ENCODE results near the gene PCED1A. TPM values are rescaled to one million over a fixed set of nuclear protein-coding genes. Genes with fewer than 3 reads are reported as not detected.
"Not testable (repeated sequence)": the region's sequence is repeated elsewhere in the genome, so short reads cannot be mapped to it uniquely, and the experiment has no call there.

The PCED1A gene
- total RNA-seq, 4 donors from 2014 or later: 25.4 to 99.0 (median 48.7) TPM

DNA sequence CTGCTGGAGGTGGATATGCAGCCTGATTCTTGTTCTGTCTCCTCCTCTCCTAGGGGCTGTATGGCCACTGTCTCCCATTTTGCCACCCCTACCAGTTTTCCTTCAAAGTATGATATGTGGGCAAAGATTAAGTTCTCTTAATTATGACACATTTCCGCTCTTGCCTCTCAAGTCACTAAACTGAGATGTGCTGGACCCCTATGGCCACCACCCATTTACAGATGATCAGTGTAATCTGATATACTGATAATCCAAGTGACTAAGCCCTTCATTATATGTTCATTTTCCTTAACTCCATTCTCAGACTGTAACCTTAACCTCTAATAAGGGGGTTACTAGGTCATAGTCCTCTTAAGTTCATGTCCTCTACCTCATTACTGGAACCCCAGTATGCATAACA is 26.4 kb downstream of the PCED1A start:
- Histone ChIP-seq H3K4me1 (no peaks in the 10 kb centered on the region), H3K27me3 (no peaks in the 10 kb centered on the region)

DNA sequence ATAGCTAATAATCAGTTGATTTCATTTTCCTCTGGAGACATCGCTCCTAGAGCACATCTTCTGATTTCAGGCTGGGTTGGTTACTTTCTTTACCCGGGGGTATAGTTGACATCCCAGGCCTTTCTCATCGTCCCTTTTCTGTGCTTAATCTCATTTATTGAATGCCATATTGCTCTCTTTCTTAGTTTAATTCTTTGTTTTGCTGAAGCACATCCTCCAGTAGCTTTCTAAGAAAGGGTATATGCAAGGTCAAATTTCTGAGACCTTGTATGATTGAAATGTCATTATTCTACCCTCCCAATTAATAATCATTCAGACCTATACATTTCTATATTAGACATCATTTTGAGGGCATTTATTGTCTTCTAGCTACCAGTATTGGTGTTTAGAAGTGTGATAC is 28.3 kb downstream of the PCED1A start:
- Histone ChIP-seq H3K27ac (no peak overlapping the region), H3K4me3 (no peak overlapping the region), H3K4me1 (no peaks in the 10 kb centered on the region), H3K27me3 (no peaks in the 10 kb centered on the region), H3K36me3 (no peaks in the 10 kb centered on the region), H3K9me3 (no peaks in the 10 kb centered on the region)
- DNase-seq: no peak
- TF ChIP-seq POLR2A (IDR thresholded peaks at IDR 0.05): no peak
- TF ChIP-seq, protein P1, sequence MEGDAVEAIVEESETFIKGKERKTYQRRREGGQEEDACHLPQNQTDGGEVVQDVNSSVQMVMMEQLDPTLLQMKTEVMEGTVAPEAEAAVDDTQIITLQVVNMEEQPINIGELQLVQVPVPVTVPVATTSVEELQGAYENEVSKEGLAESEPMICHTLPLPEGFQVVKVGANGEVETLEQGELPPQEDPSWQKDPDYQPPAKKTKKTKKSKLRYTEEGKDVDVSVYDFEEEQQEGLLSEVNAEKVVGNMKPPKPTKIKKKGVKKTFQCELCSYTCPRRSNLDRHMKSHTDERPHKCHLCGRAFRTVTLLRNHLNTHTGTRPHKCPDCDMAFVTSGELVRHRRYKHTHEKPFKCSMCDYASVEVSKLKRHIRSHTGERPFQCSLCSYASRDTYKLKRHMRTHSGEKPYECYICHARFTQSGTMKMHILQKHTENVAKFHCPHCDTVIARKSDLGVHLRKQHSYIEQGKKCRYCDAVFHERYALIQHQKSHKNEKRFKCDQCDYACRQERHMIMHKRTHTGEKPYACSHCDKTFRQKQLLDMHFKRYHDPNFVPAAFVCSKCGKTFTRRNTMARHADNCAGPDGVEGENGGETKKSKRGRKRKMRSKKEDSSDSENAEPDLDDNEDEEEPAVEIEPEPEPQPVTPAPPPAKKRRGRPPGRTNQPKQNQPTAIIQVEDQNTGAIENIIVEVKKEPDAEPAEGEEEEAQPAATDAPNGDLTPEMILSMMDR (IDR thresholded peaks at IDR 0.05): no peak

More for the DNA sequence above, 26.4 kb downstream of the PCED1A start:
- DNase-seq: no peak
- Histone ChIP-seq H3K9me3 (no peaks in the 10 kb centered on the region), H3K36me3 (no peaks in the 10 kb centered on the region), H3K4me3 (no peak overlapping the region), H3K27ac (no peak overlapping the region)
- TF ChIP-seq, protein P1 (IDR thresholded peaks at IDR 0.05): no peak
- no peak for TF ChIP-seq POLR2A (IDR thresholded peaks at IDR 0.05)

DNA sequence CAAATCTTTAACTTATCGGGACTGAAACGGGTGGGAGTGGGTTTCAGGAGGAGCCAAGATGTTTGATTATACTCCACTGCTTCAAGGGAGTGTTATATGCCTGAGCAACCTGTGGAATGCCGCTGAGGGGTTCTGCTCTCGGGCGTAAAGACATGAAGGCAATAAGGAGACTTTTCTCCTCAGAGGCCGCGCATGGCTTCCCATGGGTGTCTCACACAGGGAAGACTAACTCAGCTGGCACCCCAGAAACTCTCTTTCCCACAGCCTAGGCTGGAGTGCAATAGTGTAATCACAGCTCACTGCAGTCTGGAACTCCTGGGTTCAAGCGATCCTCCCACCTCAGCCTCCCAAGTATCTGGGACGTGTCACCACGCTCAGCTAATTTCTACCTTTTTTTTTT is 30.8 kb downstream of the PCED1A start:
- Histone ChIP-seq H3K27me3 (peaks cover 0 to 9% of the 10 kb centered on the region in 2 donors), H3K4me3 (no peak overlapping the region), H3K9me3 (no peaks in the 10 kb centered on the region), H3K27ac (no peak overlapping the region), H3K36me3 (no peaks in the 10 kb centered on the region), H3K4me1 (no peaks in the 10 kb centered on the region)
- no peak for DNase-seq
- TF ChIP-seq POLR2A (IDR thresholded peaks at IDR 0.05): no peak
- TF ChIP-seq, protein P1 (IDR thresholded peaks at IDR 0.05): no peak

DNA sequence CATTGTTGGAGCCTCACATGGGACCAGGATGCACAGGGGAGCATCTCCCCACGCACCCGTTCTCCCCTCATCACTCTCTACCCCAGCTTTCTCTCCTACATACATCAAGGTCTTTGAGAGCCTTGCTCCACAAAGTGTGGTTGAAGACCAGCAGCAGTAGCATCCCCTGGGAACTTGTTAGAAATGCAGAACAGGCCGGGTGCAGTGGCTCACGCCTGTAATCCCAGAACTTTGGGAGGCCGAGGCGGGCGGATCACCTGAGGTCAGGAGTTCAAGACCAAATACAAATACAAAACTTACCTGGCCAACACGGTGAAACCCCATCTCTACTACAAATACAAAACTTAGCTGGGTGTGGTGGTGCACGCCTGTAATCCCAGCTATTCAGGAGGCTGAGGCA is 32.5 kb downstream of the PCED1A start:
- not testable (repeated sequence) for H3K4me3 ChIP-seq, H3K4me1 ChIP-seq, H3K36me3 ChIP-seq, DNase-seq, H3K27ac ChIP-seq, H3K9me3 ChIP-seq
- H3K27me3 ChIP-seq: peaks cover 0 to 10% of the 10 kb centered on the region in 2 donors

DNA sequence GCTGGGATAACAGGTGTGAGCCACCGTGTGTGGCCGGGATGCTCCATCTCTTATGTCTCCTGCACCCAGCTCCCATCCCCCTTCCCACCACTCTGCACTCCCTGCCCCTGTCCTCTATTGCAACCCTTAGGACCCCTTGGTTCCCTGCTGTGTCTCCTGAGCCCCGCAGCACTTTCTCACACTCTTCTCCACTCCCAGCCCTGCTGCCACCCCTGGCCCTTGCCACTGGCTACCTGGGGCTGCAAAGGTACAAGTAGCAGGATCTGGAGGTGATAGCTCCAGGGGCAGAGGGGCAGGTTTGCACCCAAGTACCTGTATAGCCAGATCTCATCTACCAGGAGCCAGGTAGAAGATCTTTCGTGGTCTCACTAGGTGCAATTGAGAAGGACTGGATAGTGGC is 33.4 kb downstream of the PCED1A start:
- Histone ChIP-seq H3K27me3 (peaks cover 0 to 10% of the 10 kb centered on the region in 2 donors), H3K27ac (no peak overlapping the region), H3K9me3 (no peaks in the 10 kb centered on the region), H3K4me3 (no peak overlapping the region), H3K36me3 (no peaks in the 10 kb centered on the region), H3K4me1 (no peaks in the 10 kb centered on the region)
- TF ChIP-seq, protein P1 (IDR thresholded peaks at IDR 0.05): no peak
- TF ChIP-seq POLR2A (IDR thresholded peaks at IDR 0.05): no peak
- DNase-seq: no peak

DNA sequence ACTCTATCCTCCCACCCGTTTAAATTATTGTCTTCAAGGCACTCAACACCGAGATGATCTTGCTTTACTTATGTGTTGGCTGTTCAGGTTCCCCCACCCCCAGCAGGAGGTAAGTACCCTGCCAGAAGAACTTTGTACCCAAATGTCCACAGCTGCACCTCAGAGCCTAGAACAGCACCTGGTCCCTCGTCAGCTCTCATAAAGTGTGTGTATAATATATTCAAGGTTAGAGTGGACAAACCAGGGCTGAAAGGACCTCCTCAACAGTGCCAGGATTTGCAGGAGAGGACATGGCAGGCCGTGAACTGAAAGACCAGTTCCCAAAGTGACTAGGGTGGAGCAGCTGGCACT is 34.1 kb downstream of the PCED1A start:
- peaks cover 0 to 13% of the 10 kb centered on the region in 2 donors for H3K27me3 ChIP-seq
- no peaks in the 10 kb centered on the region for H3K4me1 ChIP-seq
- no peaks in the 10 kb centered on the region for H3K36me3 ChIP-seq
- DNase-seq: no peak
- no peak overlapping the region for H3K4me3 ChIP-seq
- no peaks in the 10 kb centered on the region for H3K9me3 ChIP-seq
- no peak overlapping the region for H3K27ac ChIP-seq
- TF ChIP-seq, protein P1 (IDR thresholded peaks at IDR 0.05): no peak
